NCI-H1694 (cell line): ENCODE measurements around the gene SPATA31D1.
"Not testable (repeated sequence)": the region's sequence is repeated elsewhere in the genome, so short reads cannot be mapped to it uniquely, and the experiment has no call there.

Experiments
- DNase-seq: peaks from one replicate; lab custom pipeline; 2025; lab: John Stamatoyannopoulos, UW

SPATA31D1 gene

DNA sequence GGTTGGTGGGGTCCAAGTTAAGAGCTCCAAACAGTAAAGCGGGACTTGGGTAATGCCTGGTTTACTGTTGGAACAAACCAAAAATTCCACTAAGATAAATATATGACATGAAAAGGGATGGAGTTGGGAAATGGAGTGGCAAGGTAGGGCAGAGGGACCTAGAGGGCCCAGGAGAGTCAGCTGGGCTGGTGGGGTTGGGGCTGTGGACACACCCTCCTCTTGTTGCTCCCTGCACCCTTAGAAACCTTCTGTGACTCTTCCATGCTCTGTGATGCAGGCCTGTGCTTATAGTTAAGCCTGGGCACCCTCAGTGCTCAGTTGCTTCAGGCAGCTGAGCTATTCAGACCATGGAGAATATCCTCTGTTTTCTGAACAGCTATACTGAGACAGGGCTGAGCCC, at the start of gene SPATA31D1:
Gene SPATA31D1, plus strand, starts transcription at position 301 of the 400 bp plus-strand sequence. Its CDS starts 47 bp downstream, at position 348.
- not testable (repeated sequence) for DNase-seq

DNA sequence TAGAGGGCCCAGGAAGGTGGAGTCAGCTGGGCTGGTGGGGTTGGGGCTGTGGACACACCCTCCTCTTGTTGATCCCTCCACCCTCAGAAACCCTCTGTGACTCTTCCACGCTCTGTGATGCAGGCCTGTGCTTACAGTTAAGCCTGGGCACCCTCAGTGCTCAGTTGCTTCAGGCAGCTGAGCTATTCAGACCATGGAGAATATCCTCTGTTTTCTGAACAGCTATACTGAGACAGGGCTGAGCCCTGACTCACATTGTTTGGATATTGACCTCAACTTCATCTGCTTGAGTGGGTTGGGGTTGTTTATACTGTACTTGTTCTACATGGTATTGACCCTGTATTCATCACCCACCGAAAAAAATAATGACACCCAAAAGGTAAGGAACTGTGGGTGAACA, 45.2 kb upstream of the SPATA31D1 start, which contains the start of gene SPATA31D3:
Gene SPATA31D3, plus strand, starts transcription at position 108 of the 400 bp plus-strand sequence. Its CDS starts 86 bp downstream, at position 194.
- DNase-seq: not testable (repeated sequence)

DNA sequence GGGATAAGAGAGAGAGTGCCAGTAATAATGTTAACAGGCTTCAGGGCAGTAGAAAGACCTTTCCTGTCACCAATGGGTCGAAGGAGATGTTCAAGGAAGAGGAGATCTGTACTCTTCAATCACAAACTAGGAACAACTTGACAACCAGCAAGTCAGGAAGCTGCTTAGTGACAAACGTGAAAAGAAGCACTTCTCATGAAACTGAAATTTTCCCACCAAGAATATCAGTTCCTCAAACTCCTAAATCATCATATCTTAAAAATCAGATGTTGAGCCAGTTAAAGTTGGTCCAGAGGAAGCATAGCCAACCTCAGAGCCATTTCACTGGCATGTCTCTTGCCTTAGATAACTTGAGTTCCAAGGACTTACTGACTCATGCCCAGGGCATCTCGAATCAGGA, 39.9 kb upstream of the SPATA31D1 start:
- not testable (repeated sequence) for DNase-seq

DNA sequence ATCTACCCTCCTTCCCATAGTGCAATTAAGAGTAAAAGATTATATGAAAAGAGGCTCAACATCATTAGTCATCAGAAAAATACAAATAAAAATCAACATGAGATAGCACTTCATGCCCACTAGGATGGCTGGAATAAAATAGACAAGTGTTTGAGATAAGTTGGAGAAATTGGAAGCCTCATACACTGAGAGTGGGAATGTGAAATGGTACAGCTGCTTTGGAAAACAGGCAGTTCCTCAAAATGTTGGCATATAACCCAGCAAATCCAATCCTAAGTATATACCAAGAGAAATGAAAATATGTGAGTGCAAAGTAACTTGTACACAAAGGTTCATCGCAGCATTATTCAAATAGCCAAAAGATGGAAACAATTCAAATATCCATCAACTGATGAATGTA, 35.5 kb upstream of the SPATA31D1 start:
- no peak for DNase-seq

DNA sequence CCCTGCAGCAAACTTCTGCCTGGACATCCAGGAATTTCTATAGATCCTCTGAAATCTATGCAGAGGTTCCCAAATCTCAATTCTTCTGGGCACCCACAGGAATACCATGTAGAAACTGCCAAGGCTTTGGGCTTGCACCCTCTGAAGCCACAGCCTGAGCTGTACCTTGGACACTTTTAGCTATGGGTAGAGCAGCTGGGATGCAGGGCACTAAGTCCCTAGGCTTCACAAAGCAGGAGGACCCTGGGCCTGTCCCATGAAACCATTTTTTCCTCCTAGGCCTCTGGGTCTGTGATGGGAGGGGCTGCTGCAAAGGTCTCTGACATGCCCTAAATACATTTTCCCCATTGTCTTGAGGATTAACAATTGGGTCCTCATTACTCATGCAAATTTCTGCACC, 32.9 kb upstream of the SPATA31D1 start:
- DNase-seq: no peak

DNA sequence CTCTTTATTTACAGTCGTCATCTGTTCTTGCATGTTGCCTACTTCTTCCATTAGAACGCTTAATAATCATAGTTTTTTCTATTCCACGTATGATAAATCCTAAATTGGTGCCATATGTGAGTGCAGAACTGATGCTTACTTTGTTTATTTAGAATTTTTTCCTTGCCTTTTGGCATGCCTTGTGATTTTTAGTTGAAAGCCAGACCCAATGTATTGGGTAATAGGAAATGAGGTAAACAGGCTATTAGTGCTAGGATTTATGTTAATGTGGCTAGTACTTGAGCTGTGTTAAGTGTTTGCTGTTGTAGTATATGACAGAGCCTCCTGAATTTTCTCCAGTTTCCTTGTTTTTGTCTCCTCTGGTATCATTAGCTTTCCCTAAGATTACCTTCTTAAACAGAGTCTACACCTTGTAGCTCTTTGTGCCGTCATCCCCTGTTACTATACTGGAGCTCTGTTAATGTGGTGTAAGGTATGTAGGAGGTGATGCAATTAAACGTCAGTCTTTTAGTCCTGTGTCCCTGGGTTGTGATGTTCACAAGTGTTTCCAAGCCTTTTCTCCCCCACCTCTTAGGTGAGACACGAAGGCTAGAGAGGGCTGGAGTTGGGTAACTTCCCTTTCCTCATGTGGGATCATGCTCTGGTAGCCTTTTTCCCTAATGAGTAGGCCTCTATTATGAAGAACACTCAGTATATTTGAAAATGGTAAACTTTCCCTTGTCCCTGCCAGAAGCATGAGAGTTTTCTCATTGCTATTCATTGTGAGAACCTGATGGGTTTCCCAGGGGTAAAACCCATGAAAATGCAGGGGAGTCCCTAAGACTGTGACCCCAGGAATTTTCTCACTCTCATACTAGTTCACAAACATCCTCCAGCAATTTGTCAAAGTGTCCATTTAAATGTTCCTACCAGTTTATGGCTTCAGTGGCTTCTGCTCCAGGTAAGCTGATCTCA, 24.1 kb upstream of the SPATA31D1 start:
- DNase-seq: no peak

DNA sequence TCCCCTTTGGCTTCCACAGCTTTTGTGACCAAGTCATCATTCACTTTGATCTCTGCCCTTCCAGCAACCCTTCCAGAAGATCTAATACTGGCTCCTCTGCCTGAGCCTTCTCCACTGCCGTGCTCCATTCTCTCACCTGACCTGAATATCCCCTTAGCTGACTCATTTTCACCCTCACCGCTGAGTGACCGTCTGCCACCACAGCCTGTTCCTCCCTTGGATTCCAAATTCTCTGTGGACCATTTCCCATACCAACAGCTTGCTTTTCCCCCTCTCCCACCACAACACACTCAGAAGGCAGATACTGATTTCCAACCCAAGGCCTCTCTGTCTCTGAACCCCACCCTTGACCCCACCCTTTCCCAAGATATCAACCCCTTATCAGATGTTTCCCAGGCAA, 20.5 kb upstream of the SPATA31D1 start:
- no peak for DNase-seq

DNA sequence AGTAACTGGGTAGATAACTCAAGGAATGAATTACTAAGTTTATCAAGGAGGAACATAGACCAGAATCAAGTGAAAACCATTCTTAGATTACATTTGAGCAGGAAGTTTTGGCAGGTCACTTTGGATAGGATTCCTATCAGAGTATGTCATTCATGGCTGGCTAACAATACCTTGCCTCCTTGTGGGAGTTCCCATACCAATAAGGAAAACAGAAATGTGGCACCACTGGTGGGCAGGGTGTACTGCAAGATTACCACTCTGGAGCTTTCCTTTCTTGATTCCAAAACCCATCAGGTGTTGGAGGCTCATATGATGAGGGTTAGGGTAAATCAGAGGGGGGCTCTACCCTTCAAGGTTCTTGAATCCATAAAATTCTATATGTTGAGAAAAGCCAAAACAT, 18.6 kb upstream of the SPATA31D1 start:
- DNase-seq: no peak

DNA sequence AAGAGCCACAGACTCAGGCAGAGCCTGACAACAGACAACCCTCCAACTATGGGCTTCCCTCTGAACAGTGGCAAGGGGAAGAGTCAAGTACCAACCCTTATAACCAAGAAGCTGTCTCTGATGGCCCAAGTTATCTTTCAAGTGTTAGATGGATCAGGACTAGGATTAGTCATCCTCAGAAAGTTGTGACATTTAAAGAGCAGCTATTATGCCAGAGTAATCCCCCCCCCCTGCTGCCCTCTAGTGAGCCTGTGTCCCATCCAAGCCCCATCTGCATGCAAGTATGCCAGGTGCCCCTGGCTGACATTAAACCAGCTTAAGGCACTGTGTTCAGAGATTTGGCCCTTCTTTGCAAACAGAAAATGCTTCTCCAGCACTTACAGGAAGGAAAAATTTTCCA, 16.8 kb upstream of the SPATA31D1 start:
- DNase-seq: no peak

DNA sequence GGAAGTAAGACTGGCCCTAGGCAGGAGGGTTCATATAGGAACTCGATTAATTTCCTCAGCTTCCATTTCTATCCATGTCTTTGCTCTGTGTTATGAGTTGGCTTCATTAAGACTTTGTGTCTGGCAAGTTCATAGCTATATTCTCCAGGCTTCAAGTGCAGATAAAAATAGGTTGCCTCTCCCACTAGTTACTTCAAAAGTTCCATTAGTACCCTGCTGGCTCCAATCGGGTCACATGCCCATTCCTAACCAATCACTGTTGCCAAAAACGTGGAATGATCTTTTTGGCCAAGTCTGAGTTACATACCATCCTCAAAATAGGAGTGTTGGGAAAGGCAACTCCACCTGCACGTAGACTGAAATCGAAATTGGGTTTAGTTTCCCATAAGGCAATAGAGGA, 13.8 kb upstream of the SPATA31D1 start:
- no peak for DNase-seq

DNA sequence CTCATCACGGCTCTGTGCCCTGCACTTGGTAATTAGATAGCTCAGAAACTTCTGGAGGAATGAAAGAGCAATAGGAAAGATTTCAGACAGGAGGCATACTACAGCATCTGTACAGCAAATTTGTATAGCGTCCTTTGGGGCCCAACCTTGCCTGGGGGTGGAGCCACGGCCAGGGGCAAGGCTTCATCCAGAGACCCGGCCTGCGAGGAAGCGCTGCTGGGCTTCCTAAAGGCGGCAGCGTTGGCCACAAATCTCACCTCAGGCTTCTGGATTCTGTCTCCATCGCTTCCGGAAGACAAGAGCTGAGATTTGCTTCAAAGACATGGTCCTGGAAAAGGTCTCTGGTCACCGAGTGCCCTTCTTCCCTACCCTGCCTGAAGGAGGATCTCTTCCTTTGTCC, 12.2 kb upstream of the SPATA31D1 start:
- no peak for DNase-seq

DNA sequence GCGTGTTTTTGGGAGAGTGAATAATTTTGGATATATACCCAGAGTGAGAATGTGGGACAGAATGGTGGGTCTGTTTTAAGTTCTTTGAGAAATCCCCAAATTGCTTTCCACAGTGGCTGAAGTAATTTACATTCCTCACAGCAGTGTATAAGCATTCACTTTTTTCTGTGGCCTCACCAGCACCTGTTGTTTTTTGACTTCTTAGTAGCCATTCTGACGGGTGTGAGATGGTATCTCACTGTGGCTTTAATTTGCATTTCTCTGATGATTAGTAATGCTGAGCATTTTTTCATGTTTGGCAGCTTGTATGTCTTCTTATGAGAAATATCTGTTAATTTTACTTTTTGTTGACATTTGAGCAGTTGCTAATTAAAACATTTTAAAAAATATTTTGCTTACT, 9.4 kb upstream of the SPATA31D1 start:
- DNase-seq: no peak

DNA sequence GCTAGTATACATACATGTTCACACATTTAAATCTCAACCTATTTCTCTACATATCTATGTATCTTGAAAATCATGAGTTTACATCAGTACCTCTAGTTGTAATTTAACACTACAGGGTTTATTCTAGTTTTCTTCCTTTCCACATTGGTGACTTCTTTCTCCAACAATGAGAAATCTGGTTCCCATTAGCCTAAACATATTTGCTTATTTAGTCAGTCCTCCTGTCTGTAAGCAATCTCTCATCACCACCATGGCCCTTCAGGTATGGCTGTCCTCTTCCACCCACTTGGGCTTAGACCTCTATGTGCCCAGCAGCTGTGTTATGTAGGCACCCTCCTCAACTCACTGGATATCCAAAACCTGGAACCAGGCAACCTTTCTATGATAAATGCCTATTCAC, 8.0 kb upstream of the SPATA31D1 start:
- DNase-seq: no peak

DNA sequence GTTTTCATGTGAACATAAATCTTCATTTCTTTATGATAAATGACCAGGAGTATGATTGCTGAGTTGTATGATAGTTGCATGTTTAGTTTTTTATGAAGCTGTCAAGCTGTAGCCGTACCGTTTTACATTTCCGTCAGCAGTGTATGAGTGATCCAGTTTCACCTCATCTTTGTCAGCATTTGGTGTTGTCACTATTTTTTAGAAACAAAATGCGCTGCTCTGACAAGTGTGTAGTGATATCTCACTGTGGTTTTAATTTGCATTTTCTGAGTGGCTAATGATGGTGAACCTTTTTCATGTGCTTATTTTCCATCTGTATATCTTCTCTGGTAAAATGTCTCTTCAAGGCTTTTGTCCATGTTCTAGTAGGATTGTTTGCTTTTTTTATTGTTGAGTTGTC, 6.7 kb upstream of the SPATA31D1 start:
- no peak for DNase-seq

DNA sequence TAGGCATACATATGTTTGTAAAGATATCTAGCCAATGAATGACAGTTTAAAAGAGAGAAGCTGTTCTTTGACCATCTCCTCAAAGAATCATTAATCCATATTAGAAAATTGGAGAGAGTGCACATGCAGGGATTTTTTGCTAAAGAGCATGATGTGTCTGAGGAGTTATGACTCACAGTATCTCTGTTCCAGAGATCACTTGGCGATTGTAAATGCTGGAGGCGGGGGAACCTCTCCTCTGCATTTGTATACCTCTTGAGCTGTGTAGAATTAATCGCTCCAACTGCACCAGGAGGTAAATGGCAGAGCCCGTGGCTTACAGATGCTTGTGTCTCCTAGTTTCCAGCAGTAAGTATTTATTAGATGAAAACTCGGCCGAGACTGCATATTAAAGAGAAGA, 3.6 kb upstream of the SPATA31D1 start:
- no peak for DNase-seq

DNA sequence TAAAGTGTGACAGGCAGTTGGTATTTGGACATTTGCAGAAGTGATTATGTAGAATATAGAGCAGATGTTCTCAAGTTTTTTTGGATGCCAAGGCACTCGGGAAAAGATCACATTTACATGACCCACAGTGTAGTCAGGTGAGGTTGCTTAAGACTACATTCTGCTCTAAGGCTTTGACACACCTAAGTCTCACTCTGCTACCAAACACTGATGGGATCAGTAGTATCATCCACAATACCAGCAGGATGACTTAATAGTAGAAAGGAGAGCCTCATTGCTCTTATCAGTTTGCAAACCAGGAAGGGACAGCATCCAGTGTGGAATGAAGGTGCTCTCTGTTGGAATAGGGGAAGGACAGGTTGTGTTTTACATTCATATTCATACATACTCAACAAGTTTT, 2.5 kb upstream of the SPATA31D1 start:
- no peak for DNase-seq

DNA sequence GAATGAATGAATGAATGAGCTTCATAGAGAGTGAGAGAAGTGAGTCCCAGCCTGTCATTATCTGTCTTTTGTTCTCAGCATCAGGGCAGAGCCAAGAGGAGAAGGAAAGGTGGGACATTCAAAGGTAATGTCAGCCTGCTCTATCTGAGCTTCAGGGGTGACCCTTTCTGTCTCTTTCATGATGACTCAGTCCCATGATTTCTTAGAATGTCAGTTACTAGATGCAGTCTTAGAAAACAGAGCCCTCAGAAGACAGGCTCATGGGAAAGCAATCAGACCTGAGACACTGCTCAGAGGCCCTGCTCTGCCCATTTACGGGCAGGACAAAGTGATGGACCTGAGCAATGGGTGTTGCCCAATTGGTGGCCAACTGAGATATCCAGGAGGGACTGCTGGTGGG, 1.1 kb downstream of the SPATA31D1 start:
- DNase-seq: no peak

DNA sequence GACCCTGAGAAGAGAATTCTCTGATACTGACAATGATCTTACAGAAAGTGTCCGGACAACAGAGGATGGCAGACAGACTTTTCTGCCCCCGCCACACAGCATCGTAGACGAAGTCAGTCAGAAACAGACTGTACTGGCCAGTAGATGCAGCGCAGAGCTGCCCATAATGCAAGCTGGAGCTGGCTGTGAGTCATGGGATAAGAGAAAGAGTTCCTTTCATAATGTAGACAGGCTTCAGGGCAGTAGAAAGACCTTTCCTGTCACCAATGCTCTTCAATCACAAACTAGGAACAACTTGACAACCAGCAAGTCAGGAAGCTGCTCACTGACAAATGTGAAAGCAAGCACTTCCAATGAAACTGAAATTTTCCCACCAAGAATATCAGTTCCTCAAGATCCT, 5.1 kb downstream of the SPATA31D1 start:
- no peak for DNase-seq

DNA sequence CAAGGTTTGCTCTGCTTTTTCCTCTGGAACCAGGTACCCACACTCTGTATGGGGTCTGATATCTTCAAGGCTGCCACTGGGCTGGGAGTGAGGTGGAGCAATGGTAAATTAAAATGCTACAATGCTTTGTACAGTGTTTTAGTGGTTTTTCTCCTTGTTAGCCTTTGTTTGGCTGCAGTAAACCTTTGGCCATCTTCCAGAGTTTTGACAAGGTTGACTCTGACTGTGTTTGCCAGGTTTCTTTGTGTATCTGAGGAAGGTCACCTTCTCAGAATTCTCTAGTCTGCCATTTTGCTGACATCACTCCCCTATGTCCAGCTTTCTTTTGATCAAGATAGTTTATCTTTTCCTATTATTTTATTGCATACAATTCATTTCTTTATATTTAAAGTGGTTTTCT, 11.2 kb downstream of the SPATA31D1 start:
- no peak for DNase-seq

DNA sequence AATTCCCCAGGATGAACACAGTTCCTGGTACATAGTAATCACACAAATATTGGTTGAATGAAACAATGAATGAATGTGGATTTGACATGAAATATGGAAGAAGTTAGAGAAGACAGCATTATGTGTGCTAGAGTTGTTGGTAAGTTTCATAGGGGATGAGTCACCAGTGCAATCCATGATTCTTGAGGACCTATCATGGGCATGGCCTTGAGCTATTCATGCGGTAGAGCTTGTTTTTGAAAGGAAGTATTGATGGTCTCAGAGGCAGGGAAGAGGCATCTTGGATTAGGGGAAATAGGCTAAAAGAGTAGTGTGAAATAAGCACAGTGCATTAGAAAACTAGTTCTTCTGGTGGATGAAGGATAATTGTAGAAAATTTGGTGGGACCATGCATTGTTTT, 22.1 kb downstream of the SPATA31D1 start:
- DNase-seq: no peak

DNA sequence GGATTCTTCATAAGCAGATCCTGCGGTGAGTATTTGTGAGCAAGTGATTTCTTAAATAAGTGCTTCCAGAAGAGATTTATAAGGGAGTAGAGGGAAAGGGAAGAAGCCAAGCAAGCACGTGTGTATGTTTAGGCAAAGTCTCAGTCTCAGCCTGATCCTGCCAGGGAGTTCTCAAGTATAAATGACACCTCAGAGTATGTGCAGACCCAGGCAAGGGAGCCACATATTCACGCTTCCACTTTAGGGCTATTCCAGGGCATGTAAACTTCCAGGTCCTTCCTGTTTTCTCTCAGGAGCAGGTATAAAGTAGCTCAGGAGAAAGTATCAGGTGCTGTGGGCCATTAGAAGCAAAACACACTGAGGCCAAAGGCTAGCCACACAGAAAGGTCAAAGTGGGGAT, 22.6 kb downstream of the SPATA31D1 start:
- no peak for DNase-seq

DNA sequence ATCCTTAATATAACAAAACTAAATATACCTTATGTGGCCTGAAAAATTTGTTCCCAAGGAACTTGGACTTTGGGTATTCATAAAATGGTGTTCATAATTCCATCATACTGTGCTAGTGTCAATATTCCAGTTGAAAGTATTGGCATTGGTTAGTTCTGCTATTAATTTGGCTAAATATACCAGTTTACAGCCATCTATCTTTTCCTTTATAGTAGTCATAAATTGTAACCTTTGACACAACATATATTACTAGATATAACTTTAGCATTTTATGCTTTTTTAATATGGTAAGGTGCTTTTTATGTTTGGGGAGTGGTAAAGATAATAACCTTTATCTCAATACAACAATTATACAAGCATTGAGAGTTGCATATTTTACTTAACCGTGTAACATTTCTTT, 23.7 kb downstream of the SPATA31D1 start:
- DNase-seq: no peak

DNA sequence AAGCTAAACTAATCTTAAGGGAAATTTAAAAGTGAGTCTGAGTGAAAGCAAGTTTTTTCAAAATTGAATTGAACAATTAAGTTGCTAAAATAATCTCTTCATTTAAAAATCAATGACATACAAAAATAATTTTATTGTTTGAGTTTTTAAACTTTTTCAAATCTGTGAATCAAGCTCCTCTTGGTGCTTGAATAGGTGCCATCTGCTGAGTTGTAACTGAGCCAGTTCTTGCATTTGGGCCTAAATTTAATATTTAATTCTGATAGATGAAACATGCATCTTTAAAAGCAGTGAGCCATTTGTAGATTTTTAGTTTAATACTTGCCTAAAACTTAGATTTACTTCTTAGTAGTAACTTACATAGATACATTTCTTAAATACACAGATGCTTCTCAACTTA, 31.8 kb downstream of the SPATA31D1 start:
- no peak for DNase-seq

DNA sequence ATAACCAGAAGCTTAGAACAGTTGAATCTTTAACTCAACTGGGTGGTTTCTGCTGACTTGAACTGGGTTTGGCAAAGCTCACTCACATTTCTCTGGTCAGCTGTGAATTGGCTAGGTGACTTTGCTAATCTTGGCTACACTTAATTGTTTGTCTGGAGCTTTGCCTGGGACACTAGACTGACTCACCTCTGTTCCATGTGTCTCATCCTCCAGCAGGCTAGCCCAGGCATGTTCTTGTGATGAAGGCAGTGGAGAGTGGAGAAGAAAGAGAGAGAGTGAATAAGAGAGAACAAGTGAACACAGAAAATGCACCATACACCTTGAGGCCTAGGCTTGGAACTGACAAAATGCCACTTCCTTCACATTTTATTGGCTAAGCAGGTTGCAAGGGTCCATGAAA, 32.6 kb downstream of the SPATA31D1 start:
- DNase-seq: no peak
